ENCODE data around the gene MSANTD7. TPM values are rescaled to one million over a fixed set of nuclear protein-coding genes. Genes with fewer than 3 reads are reported as not detected.

MSANTD7 gene
- polyA plus RNA-seq, 6 donors from 2014 or later: 6.4 to 19.6 (median 9.3) TPM

DNA sequence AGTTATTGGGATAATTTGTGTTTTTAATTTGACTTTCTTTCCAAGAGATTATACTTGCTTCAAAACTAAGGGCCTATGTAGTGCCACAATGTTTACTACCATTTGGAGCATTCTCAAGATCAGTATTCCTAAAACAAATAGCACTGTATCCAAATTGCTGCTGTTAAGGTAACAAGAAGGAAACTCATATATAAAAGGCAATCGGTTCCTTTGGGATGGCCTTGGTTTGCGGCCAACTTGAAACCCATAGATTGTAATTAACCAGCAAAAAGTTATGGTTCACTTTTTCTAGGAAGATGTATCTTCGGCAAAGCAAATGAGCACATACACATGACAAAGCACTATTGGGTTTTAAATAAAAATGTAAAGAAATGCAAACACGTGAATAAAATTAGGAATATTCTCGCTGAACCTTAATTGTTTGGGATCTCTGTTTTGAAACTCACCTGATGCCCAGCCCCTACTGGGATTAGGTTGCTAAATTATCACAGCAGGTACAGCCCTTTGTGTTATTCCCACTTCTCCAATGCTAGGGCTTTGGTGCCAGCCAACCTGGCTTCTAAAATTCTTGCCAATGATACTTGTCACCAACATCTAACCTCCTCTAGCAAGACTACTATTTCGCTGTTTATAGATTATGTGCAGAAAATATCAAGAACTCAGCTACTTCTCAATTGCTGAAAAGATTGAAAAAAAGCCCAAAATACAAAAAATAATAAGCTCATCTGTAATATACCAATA lies 16.3 kb upstream of the MSANTD7 start:
- H3K27ac Mint-ChIP-seq: no peak overlapping the region
- DNase-seq (no peak), ATAC-seq (ENCODE audit: low read depth in 2 of 2) (no peak)
- no peak overlapping the region for H3K4me3 Mint-ChIP-seq
- no peaks in the 10 kb centered on the region for H3K36me3 Mint-ChIP-seq
- no peaks in the 10 kb centered on the region for H3K27me3 Mint-ChIP-seq
- H3K4me1 Mint-ChIP-seq: peaks cover 24 to 36% (median 25%) of the 10 kb centered on the region in 3 donors
- H3K9me3 Mint-ChIP-seq: peaks cover 0 to 1% (median 0%) of the 10 kb centered on the region in 7 donors

GRCh38 chr10:14822879-14823755 lies 15.0 kb upstream of the MSANTD7 start:
- H3K9me3 Mint-ChIP-seq: peaks cover 0 to 1% (median 0%) of the 10 kb centered on the region in 7 donors
- ATAC-seq (ENCODE audit: low read depth in 2 of 2) (peak; percentile 67 to 70), DNase-seq (peak; percentile 44)
- no peaks in the 10 kb centered on the region for H3K27me3 Mint-ChIP-seq
- H3K36me3 Mint-ChIP-seq: no peaks in the 10 kb centered on the region
- no peak overlapping the region for H3K4me3 Mint-ChIP-seq
- peaks cover 24 to 36% (median 25%) of the 10 kb centered on the region in 3 donors for H3K4me1 Mint-ChIP-seq
- peak overlapping the region in 2 of 6 donors; percentile 49 to 89 for H3K27ac Mint-ChIP-seq

DNA sequence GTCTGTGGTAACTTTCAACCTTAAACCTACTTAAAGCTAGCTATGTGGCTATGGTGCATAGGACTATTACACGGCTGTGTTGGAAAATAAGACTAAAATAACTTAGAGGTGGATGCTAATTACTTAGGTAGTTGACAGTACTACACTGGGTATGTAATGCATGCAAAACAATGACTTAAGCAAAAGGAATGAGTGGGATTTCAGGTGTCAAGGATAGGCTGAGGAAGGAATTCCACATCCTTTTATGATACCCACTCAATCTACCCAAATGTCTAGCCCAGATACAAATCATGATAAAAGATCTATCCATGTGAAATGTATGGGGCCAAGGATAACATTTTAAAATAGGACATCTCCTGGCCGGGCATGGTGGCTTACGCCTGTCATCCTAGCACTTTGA lies 14.1 kb upstream of the MSANTD7 start:
- Mint-ChIP-seq H3K27ac (no peak overlapping the region), H3K27me3 (no peaks in the 10 kb centered on the region), H3K4me1 (peaks cover 24 to 36% (median 25%) of the 10 kb centered on the region in 3 donors), H3K36me3 (no peaks in the 10 kb centered on the region), H3K4me3 (no peak overlapping the region), H3K9me3 (peaks cover 0 to 1% (median 0%) of the 10 kb centered on the region in 7 donors)
- ATAC-seq (ENCODE audit: low read depth in 2 of 2) (no peak), DNase-seq (no peak)

- Mint-ChIP-seq H3K27me3 (no peaks in the 10 kb centered on the region), H3K9me3 (no peaks in the 10 kb centered on the region), H3K27ac (peak overlapping the region in 4 of 6 donors; percentile 36 to 81 (median 58)), H3K4me3 (no peak overlapping the region), H3K36me3 (no peaks in the 10 kb centered on the region), H3K4me1 (peaks cover 18 to 26% (median 18%) of the 10 kb centered on the region in 3 donors)
- no peak for ATAC-seq (ENCODE audit: low read depth in 2 of 2)
- no peak for DNase-seq
These were observed 11.9 kb upstream of the MSANTD7 start for GRCh38 chr10:14826076-14826829.

DNA sequence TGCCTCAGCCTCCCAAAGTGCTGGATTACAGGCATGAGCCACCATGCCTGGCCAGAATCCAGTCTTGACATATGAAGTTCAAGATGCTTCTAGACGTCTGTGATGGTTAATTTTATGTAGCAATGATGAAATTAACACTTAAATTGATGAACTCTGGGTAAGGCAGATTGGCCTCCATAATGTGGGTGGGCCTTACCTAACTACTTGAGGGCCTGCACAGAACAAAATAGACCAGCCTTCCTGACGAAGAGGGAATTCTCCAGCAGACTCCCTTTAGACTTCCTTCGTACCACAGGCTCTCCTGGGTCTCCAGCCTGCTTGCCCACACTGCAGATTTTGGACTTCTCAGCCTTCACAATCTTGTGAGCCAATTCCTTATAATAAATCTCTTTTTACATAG lies 5.0 kb upstream of the MSANTD7 start:
- H3K9me3 Mint-ChIP-seq: no peaks in the 10 kb centered on the region
- H3K4me3 Mint-ChIP-seq: no peak overlapping the region
- H3K4me1 Mint-ChIP-seq: peaks cover 6 to 15% (median 9%) of the 10 kb centered on the region in 3 donors
- H3K27me3 Mint-ChIP-seq: no peaks in the 10 kb centered on the region
- no peak overlapping the region for H3K27ac Mint-ChIP-seq
- no peaks in the 10 kb centered on the region for H3K36me3 Mint-ChIP-seq
- no peak for DNase-seq
- no peak for ATAC-seq (ENCODE audit: low read depth in 2 of 2)

DNA sequence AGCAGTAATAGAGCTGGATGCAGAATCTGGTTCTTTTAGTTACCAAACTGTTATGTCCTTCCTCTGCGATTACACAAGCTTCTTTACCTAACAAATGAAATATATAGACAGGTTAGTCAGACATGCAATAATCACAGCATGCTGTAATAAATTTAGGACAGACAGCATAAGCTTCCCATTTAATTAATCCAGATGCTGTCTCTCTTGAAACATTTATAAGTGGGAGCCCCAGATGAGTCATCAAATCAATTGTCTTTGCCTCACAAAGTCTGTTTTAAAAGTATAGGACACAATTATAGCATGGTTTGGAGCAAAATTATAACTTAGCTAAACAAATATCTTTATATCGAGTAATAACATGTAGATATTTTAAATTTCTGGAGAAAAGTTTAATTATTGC lies 1.9 kb upstream of the MSANTD7 start:
- Mint-ChIP-seq H3K4me1 (peaks cover 16 to 23% (median 19%) of the 10 kb centered on the region in 3 donors), H3K36me3 (no peaks in the 10 kb centered on the region), H3K4me3 (peak overlapping the region in 3 of 8 donors; percentile 17 to 98 (median 95)), H3K27me3 (no peaks in the 10 kb centered on the region), H3K27ac (peak overlapping the region in 1 of 6 donors; percentile 39), H3K9me3 (no peaks in the 10 kb centered on the region)
- ATAC-seq (ENCODE audit: low read depth in 2 of 2) (no peak), DNase-seq (no peak)

- Mint-ChIP-seq H3K4me1 (peaks cover 16 to 26% (median 19%) of the 10 kb centered on the region in 3 donors), H3K27ac (peak overlapping the region in 5 of 6 donors; percentile 92 to 98 (median 97)), H3K27me3 (no peaks in the 10 kb centered on the region), H3K36me3 (no peaks in the 10 kb centered on the region), H3K4me3 (peak overlapping the region; percentile 95 to 99 (median 98)), H3K9me3 (no peaks in the 10 kb centered on the region)
- ATAC-seq (ENCODE audit: low read depth in 2 of 2) (no peak), DNase-seq (no peak)
These were observed 926 bp upstream of the MSANTD7 start for GRCh38 chr10:14837003-14837756.

DNA sequence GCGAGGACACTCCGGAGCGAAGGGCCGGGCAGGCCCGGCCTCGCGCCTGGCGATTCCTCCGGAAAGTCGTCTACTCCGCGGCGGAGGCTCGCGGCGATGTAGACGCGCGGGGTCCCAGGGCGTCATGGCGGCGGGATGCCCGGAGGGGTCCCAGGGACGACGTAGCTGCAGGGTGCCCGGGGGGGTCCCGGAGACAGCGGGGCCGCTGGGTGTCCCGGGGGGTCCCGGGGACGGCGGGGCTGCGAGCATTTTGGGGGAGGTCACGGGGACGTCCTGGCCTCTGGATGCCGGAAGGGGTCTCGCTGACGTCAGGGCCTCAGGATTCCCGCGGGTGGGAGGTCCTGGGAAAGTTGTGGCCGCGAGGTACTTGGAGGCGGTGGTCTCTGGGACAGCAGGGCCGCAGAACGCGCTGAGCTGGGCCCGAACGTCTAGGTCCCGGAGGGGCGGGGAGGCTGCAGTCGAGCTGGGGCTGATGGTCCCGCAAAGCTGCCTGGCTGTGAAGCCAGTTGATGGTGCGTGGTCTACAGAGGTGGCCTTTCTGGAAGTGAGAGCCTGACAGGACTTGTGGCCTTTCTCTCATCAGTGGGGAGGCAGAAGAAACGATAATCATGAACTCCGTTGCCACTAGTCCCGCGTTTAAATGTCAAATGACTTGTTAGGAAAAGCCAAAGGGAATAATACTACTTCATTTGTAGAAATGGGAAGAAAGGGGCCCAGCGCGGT lies 637 bp downstream of the MSANTD7 start:
- Mint-ChIP-seq H3K27ac (peak overlapping the region; percentile 93 to 98 (median 97)), H3K4me3 (peak overlapping the region; percentile 95 to 99 (median 98)), H3K4me1 (peaks cover 16 to 27% (median 19%) of the 10 kb centered on the region in 3 donors), H3K27me3 (no peaks in the 10 kb centered on the region), H3K36me3 (no peaks in the 10 kb centered on the region), H3K9me3 (no peaks in the 10 kb centered on the region)
- DNase-seq: peak; percentile 11
- no peak for ATAC-seq (ENCODE audit: low read depth in 2 of 2)

GRCh38 chr10:14839305-14839695 lies 1.2 kb downstream of the MSANTD7 start:
- no peak for ATAC-seq (ENCODE audit: low read depth in 2 of 2)
- Mint-ChIP-seq H3K27me3 (no peaks in the 10 kb centered on the region), H3K27ac (peak overlapping the region in 5 of 6 donors; percentile 93 to 98 (median 96)), H3K4me1 (peaks cover 16 to 26% (median 19%) of the 10 kb centered on the region in 3 donors), H3K9me3 (no peaks in the 10 kb centered on the region), H3K36me3 (peaks cover 0 to 3% of the 10 kb centered on the region in 2 donors), H3K4me3 (peak overlapping the region; percentile 95 to 99 (median 98))
- no peak for DNase-seq

- ATAC-seq (ENCODE audit: low read depth in 2 of 2): no peak
- peak overlapping the region in 1 of 6 donors; percentile 8 for H3K27ac Mint-ChIP-seq
- peaks cover 16 to 19% (median 18%) of the 10 kb centered on the region in 3 donors for H3K4me1 Mint-ChIP-seq
- H3K27me3 Mint-ChIP-seq: no peaks in the 10 kb centered on the region
- no peaks in the 10 kb centered on the region for H3K9me3 Mint-ChIP-seq
- no peak for DNase-seq
- peaks cover 6 to 10% of the 10 kb centered on the region in 2 donors for H3K36me3 Mint-ChIP-seq
- peak overlapping the region in 4 of 8 donors; percentile 4 to 95 (median 38) for H3K4me3 Mint-ChIP-seq
These were observed 2.1 kb downstream of the MSANTD7 start for GRCh38 chr10:14840178-14840577.

DNA sequence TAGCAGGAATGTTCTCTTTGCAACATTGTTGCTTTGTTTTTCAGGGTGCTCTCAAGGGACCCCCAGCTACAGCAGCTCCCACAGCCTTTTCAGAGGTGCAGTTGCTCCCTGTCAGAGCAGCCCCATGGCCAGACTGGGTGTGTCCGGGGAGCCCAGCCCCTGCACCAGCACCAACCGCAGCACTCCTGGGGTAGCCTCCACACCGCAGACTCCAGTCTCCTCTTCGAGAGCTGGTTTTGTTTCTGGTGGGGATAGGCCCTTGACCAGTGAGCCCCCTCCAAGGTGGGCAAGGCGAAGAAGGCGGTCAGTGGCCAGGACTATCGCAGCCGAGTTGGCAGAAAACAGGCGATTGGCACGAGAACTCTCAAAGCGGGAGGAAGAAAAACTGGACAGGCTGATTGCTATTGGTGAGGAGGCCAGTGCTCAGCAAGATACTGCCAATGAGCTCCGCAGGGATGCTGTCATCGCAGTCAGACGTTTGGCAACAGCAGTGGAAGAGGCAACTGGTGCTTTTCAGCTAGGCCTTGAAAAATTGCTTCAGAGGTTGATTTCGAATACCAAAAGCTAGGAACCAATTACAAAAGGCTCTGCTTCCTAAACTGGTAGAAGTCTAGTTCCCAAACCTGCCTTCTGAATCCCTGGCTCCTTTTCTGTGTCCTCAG lies 5.4 kb downstream of the MSANTD7 start:
- H3K4me3 Mint-ChIP-seq: no peak overlapping the region
- no peak for ATAC-seq (ENCODE audit: low read depth in 2 of 2)

More for the DNA sequence above, 5.4 kb downstream of the MSANTD7 start:
- Mint-ChIP-seq H3K27ac (peak overlapping the region in 1 of 6 donors; percentile 59), H3K4me1 (peaks cover 10 to 16% (median 11%) of the 10 kb centered on the region in 3 donors), H3K27me3 (no peaks in the 10 kb centered on the region), H3K36me3 (peaks cover 8 to 11% of the 10 kb centered on the region in 2 donors), H3K9me3 (no peaks in the 10 kb centered on the region)
- no peak for DNase-seq
